GM20431 (cell line): ENCODE measurements around the gene ZFAND2B.
"Not testable (repeated sequence)": the region's sequence is repeated elsewhere in the genome, so short reads cannot be mapped to it uniquely, and the experiment has no call there.

ENCODE experiments used
- in situ Hi-C: fragments of 300-500 bp; cut with MseI, MboI; formaldehyde crosslinking; loops from one replicate; pipeline ENCODE4 v1.15.0; 2020; ENCODE audit warnings: low sequenced_read_pairs; ENCODE audit not compliant: unreplicated experiment

Gene ZFAND2B

GRCh38 chr2:219247678-219248642 is 41.4 kb downstream of the ZFAND2B start:
- in situ Hi-C loops: no loop called here

GRCh38 chr2:219248845-219249202 is 42.2 kb downstream of the ZFAND2B start:
- in situ Hi-C loops: no loop called here

GRCh38 chr2:219249203-219249980 is 42.8 kb downstream of the ZFAND2B start:
- in situ Hi-C loops: no loop called here

DNA sequence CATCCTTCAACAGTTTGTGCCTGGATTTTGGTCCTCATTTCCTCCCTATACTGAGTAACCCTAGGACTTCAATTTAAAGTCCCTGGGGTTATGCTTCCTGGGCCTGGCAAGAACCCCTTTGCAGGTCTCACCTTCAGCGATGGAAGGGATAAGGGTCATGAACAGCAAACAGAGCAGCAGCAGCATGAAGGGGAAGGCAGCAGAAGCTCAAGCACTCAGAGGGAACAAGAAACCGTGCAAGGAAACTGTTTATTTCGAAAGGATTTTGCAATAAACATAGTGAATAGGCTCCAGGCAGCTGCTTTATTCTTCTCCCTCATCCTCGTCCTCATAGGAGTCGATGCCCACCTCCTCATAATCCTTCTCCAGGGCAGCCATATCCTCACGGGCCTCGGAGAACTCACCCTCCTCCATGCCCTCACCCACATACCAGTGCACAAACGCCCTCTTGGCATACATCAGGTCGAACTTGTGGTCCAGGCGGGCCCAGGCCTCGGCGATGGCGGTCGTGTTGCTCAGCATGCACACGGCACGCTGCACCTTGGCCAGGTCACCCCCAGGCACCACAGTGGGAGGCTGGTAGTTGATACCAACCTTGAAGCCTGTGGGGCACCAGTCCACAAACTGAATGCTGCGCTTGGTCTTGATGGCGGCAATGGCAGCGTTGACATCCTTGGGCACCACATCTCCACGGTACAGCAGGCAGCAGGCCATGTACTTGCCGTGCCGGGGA is 43.6 kb downstream of the ZFAND2B start:
- in situ Hi-C loops: no loop called here

DNA sequence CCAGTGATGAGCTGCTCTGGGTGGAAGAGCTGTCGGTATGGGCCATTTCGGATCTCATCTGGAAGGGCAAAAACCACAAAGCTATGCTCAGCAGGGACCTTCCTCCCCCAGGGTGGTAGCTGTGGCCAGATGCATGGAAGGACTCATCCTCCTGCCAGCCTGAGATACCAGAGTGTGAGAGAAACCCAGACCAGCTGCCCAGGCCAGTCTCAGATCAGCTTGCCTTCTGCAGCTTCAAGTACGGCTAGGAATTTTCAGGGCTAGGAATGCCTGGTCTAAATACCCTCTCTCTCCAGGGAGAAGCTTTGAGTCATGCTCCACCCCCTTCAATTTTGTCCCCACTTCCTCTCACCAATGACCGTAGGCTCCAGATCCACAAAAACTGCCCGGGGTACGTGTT is 45.1 kb downstream of the ZFAND2B start:
- in situ Hi-C loops: no loop called here

- in situ Hi-C loops: no loop called here
Observed at GRCh38 chr2:219252084-219252483, 45.5 kb downstream of the ZFAND2B start.

- in situ Hi-C loops: no loop called here
Observed at GRCh38 chr2:219252570-219252899, 46.0 kb downstream of the ZFAND2B start.

GRCh38 chr2:219252900-219253752 is 46.5 kb downstream of the ZFAND2B start, which contains the start of gene TUBA4B:
TUBA4B (plus strand) TSS chr2:219253243; CDS start chr2:219253408, 165 bp downstream.
- in situ Hi-C loops: no loop called here

- in situ Hi-C loops: no loop called here
Observed at GRCh38 chr2:219253753-219254589, 47.4 kb downstream of the ZFAND2B start, which contains the start of gene TUBA4A. TUBA4A (minus strand) TSS chr2:219253918; CDS start chr2:219253858, 60 bp downstream.

GRCh38 chr2:219254590-219255201 is 48.1 kb downstream of the ZFAND2B start:
- in situ Hi-C loops: no loop called here

- in situ Hi-C loops: not testable (repeated sequence)
Observed at GRCh38 chr2:219258942-219259341, 52.4 kb downstream of the ZFAND2B start.
